K562 (cell line): ENCODE data around the gene CLTC. TPM values are rescaled to one million over a fixed set of nuclear protein-coding genes. Genes with fewer than 3 reads are reported as not detected.

Source experiments
- C11orf30 ChIP-seq: fragments of 450-650 bp; IDR thresholded peaks from 2 replicates; pipeline ENCODE4 v1.6.1; 2016; ENCODE audit warnings: low read depth, mild to moderate bottlenecking
- DPF2 ChIP-seq: fragments of 450-650 bp; IDR thresholded peaks from 2 replicates; pipeline ENCODE4 v1.6.1; 2016
- EGR1 ChIP-seq: fragments of 450-650 bp; conservative IDR thresholded peaks from 2 replicates; pipeline ENCODE4 v1.6.1; 2017; ENCODE audit warnings: mild to moderate bottlenecking
- EP300 ChIP-seq: IDR thresholded peaks from 2 replicates; pipeline ENCODE4 v1.6.1; 2012; ENCODE audit warnings: low read length, improper control_type of control experiment
- ESRRB ChIP-seq: fragments of 250-450 bp; sonication (Bioruptor Pico); IDR thresholded peaks from 2 replicates; pipeline ENCODE4 v1.5.0; 2020; ENCODE audit warnings: mild to moderate bottlenecking, moderate library complexity, borderline replicate concordance
- HDAC1 ChIP-seq, 2 experiments: fragments of 450-650 bp; IDR thresholded peaks; 2 replicates each; pipeline ENCODE4 v1.6.1; 2016 to 2017; ENCODE audit warnings: inconsistent platforms in 1 of 2, mild to moderate bottlenecking in 1 of 2, moderate library complexity in 1 of 2
- NFE2 ChIP-seq: IDR thresholded peaks from 2 replicates; pipeline ENCODE4 v1.6.1; 2014; ENCODE audit warnings: antibody characterized with exemption, low read depth
- SMARCA4 ChIP-seq: fragments of 450-650 bp; IDR thresholded peaks from 2 replicates; pipeline ENCODE4 v1.6.1; 2016
- SPI1 ChIP-seq: IDR thresholded peaks from 2 replicates; pipeline ENCODE4 v1.6.1; 2011; ENCODE audit warnings: low read depth, low read length, control low read depth, borderline replicate concordance
- TBP ChIP-seq: optimal IDR thresholded peaks from 2 replicates; pipeline ENCODE3; 2011; ENCODE audit warnings: low read depth, low read length, improper control_type of control experiment
- TRIM28 ChIP-seq: fragments of 450-650 bp; IDR thresholded peaks from 2 replicates; pipeline ENCODE4 v1.6.1; 2017
- ZEB2 ChIP-seq: fragments of 450-650 bp; IDR thresholded peaks from 2 replicates; pipeline ENCODE4 v1.6.1; 2016
- ZNF316 ChIP-seq: fragments of 450-650 bp; IDR thresholded peaks from 2 replicates; pipeline ENCODE4 v1.6.1; 2016
- polyA plus RNA-seq, 8 experiments: library from polyadenylated mRNA; depleted of rRNA in 4 of 8; stranded (reverse) in 5 of 8; unstranded in 3 of 8; fragments of >200 nt; fragmentation: Nextera tagmentation in 2 of 8; fragmentation: Illumina TruSeq in 1 of 8; extraction: Ambion mirVana in 2 of 8; extraction: Trizol in 1 of 8; gene quantifications; 2 replicates each; pipeline versions ENCODE4 v1.2.1 to v1.2.3, GENCODE V29; 2011 to 2014; ENCODE audit warnings: inconsistent platforms in 1 of 8, missing spikeins in 1 of 8
- total RNA-seq, 7 experiments: library from RNA; depleted of rRNA in 6 of 7; stranded (reverse); fragments of >200 nt in 6 of 7; fragmentation: Illumina TruSeq in 2 of 7; extraction: Trizol in 2 of 7; gene quantifications; 2 replicates each; pipeline versions ENCODE4 v1.2.1 to v1.2.3, GENCODE V29; 2011 to 2021; ENCODE audit warnings: low replicate concordance in 1 of 7
- TF ChIP-seq, protein P1 (sequence below): fragments of 450-650 bp; IDR thresholded peaks from 2 replicates; pipeline ENCODE4 v1.6.1; 2016
- TF ChIP-seq, protein P2 (sequence below), 2 experiments: fragments of 450-650 bp in 1 of 2; sonication (generic) in 1 of 2; formaldehyde crosslinking in 1 of 2; IDR thresholded peaks in 1 of 2; conservative IDR thresholded peaks in 1 of 2; 2 replicates each; pipeline versions ENCODE4 v1.6.1 to v1.8.1; 2016 to 2023; ENCODE audit warnings: mild to moderate bottlenecking in 2 of 2, moderate library complexity in 2 of 2, inconsistent platforms in 1 of 2, missing genetic modification reagents in 1 of 2
- TF ChIP-seq, protein P3 (sequence below): sonication (generic); IDR thresholded peaks from 2 replicates; pipeline ENCODE4 v1.6.1; 2016
- TF ChIP-seq, protein P4 (sequence below): sonication (generic); formaldehyde crosslinking; IDR thresholded peaks from 2 replicates; pipeline ENCODE4 v1.8.1; 2023; ENCODE audit warnings: mild to moderate bottlenecking, missing genetic modification reagents
- TF ChIP-seq, protein P5 (sequence below), 2 experiments: fragments of 450-650 bp in 1 of 2; sonication (generic) in 1 of 2; formaldehyde crosslinking; conservative IDR thresholded peaks; 2 replicates each; pipeline versions ENCODE4 v1.4.0 to v1.8.1; 2020 to 2022; ENCODE audit warnings: mild to moderate bottlenecking in 1 of 2, missing genetic modification reagents in 1 of 2

Gene CLTC
- total and polyA plus RNA-seq, 9 of the 15 experiments (the other 6 are each of a cell fraction or from before 2014, with no cell fraction given): 115 to 267 (median 174) TPM

DNA sequence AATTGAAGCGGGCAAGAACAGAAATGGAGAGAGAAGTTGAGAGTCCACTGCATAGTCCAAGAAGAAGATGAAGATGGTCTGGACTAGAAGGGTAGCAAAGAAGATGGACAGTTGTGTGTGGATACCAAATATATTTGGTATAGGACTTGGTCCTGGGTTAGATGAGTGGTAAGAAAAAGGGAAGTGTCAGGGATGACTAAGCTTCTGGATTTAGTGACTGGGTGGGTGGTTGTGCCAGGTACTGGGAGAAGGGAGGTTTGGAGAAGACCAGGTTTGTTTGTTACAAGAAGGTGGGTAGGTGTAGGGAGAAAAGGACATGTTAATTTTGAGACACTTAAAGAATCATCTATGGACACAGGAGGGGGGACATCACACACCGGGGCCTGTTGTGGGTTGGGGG, 93.2 kb downstream of the CLTC start (continued):
- TF ChIP-seq SPI1: peak; percentile 99
- TF ChIP-seq, protein P1, sequence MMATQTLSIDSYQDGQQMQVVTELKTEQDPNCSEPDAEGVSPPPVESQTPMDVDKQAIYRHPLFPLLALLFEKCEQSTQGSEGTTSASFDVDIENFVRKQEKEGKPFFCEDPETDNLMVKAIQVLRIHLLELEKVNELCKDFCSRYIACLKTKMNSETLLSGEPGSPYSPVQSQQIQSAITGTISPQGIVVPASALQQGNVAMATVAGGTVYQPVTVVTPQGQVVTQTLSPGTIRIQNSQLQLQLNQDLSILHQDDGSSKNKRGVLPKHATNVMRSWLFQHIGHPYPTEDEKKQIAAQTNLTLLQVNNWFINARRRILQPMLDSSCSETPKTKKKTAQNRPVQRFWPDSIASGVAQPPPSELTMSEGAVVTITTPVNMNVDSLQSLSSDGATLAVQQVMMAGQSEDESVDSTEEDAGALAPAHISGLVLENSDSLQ: peak; percentile 23; the same call in 1 of the 2 replicates
- TF ChIP-seq, protein P2, sequence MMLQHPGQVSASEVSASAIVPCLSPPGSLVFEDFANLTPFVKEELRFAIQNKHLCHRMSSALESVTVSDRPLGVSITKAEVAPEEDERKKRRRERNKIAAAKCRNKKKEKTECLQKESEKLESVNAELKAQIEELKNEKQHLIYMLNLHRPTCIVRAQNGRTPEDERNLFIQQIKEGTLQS (IDR thresholded peaks at IDR 0.05): peak; percentile 51
- TF ChIP-seq, protein P2 (CRISPR knock-in tag; conservative IDR thresholded peaks at IDR 0.05): no peak
- TF ChIP-seq TBP: no peak
- peak; percentile 49; the same call in 1 of the 2 replicates for TF ChIP-seq DPF2
- peak; percentile 41; the same call in 1 of the 2 replicates for TF ChIP-seq EGR1
- TF ChIP-seq, protein P3, sequence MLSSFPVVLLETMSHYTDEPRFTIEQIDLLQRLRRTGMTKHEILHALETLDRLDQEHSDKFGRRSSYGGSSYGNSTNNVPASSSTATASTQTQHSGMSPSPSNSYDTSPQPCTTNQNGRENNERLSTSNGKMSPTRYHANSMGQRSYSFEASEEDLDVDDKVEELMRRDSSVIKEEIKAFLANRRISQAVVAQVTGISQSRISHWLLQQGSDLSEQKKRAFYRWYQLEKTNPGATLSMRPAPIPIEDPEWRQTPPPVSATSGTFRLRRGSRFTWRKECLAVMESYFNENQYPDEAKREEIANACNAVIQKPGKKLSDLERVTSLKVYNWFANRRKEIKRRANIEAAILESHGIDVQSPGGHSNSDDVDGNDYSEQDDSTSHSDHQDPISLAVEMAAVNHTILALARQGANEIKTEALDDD: peak; percentile 84
- 0 out of 2 replicates have a peak, but pooled peaks have one; percentile 24 for TF ChIP-seq ZNF316
- TF ChIP-seq SMARCA4: peak; percentile 67; the same call in 1 of the 2 replicates
- TF ChIP-seq C11orf30: peak; percentile 73
- peak; percentile 60 for TF ChIP-seq NFE2
- 0 out of 2 replicates have a peak, but pooled peaks have one; percentile 32 for TF ChIP-seq TRIM28
- TF ChIP-seq, protein P4, sequence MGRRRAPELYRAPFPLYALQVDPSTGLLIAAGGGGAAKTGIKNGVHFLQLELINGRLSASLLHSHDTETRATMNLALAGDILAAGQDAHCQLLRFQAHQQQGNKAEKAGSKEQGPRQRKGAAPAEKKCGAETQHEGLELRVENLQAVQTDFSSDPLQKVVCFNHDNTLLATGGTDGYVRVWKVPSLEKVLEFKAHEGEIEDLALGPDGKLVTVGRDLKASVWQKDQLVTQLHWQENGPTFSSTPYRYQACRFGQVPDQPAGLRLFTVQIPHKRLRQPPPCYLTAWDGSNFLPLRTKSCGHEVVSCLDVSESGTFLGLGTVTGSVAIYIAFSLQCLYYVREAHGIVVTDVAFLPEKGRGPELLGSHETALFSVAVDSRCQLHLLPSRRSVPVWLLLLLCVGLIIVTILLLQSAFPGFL (CRISPR knock-in tag): no peak
- peak in 1 of 2 experiments; percentile 22; a peak in 1 of 4 replicates for TF ChIP-seq HDAC1 (IDR thresholded peaks at IDR 0.05)
- TF ChIP-seq ESRRB: no peak
- no peak for TF ChIP-seq EP300
- TF ChIP-seq ZEB2: peak; percentile 49; the same call in 1 of the 2 replicates
- TF ChIP-seq, protein P5, sequence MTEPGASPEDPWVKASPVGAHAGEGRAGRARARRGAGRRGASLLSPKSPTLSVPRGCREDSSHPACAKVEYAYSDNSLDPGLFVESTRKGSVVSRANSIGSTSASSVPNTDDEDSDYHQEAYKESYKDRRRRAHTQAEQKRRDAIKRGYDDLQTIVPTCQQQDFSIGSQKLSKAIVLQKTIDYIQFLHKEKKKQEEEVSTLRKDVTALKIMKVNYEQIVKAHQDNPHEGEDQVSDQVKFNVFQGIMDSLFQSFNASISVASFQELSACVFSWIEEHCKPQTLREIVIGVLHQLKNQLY (CRISPR knock-in tag; conservative IDR thresholded peaks at IDR 0.05): no peak
